GM12878 (cell line): ENCODE measurements around the gene MESD. TPM values are rescaled to one million over a fixed set of nuclear protein-coding genes. Genes with fewer than 3 reads are reported as not detected.

Experiments
- ATAC-seq: fragments of 200-7000 bp; cut with Tn5 transposase; 3 replicates; pipeline ENCODE4 v1.9.1; 2020; ENCODE audit warnings: mild to moderate bottlenecking, moderate library complexity
- BruUV-seq: library from RNA; stranded (reverse); fragments of 400-500 nt; replicated peaks from 2 replicates; lab custom pipeline; 2021; lab: Mats Ljungman, UMichigan
- CTCF ChIA-PET: fragments of 300-600 bp; sonication (Branson Sonifier 250); formaldehyde crosslinking; extraction: SDS; loops from one replicate; lab custom pipeline; 2021; ENCODE audit warnings: inconsistent platforms; lab: Yijun Ruan, JAX
- POLR2A ChIA-PET: fragments of 350-600 bp; formaldehyde crosslinking; extraction: SDS; loops from one replicate; lab custom pipeline; 2021; ENCODE audit warnings: inconsistent platforms; lab: Charles Lee
- RAD21 ChIA-PET: fragments of 300-600 bp; sonication (Branson Sonifier 250); formaldehyde crosslinking; loops from one replicate; lab custom pipeline; 2023; ENCODE audit warnings: antibody characterized with exemption; ENCODE audit not compliant: unreplicated experiment; lab: Charles Lee
- SMC1A ChIA-PET: fragments of 300-600 bp; sonication (Branson Sonifier 250); formaldehyde crosslinking; loops from one replicate; lab custom pipeline; 2023; ENCODE audit not compliant: unreplicated experiment, uncharacterized antibody; lab: Charles Lee
- DNase-seq: peaks from one replicate; pipeline ENCODE4 v3.0.0-alpha.2; 2011; ENCODE audit warnings: low read depth, low spot score
- FAIRE-seq: peaks from 3 replicates; lab custom pipeline; 2011; peaks lifted over from hg19 to GRCh38; lab: Jason Lieb, UNC
- H2AFZ ChIP-seq: 2 replicates; pipeline ENCODE4 v1.6.0; 2011; ENCODE audit warnings: low read depth, low read length, control low read depth; ENCODE audit not compliant: control insufficient read depth
- H3K27ac ChIP-seq: 2 replicates; pipeline ENCODE4 v1.5.1; 2011; ENCODE audit warnings: control low read depth; ENCODE audit not compliant: control insufficient read depth, insufficient read depth
- H3K27me3 ChIP-seq, 2 experiments: replicated peaks in 1 of 2; 2 replicates each; pipeline versions ENCODE4 v1.6.0 to v1.6.1; 2011; ENCODE audit warnings: low read length in 1 of 2; ENCODE audit not compliant: control insufficient read depth in 2 of 2, insufficient read depth in 2 of 2
- H3K36me3 ChIP-seq, 2 experiments: 2 replicates each; pipeline ENCODE4 v1.5.1; 2011; ENCODE audit warnings: low read length in 1 of 2; ENCODE audit not compliant: control insufficient read depth in 2 of 2, insufficient read depth in 2 of 2
- H3K4me1 ChIP-seq: 2 replicates; pipeline ENCODE4 v1.6.1; 2011; ENCODE audit warnings: mild to moderate bottlenecking, low read length, moderate library complexity, mixed read lengths; ENCODE audit not compliant: control insufficient read depth, insufficient read depth
- H3K4me2 ChIP-seq: 2 replicates; pipeline ENCODE4 v1.6.0; 2011; ENCODE audit warnings: control low read depth; ENCODE audit not compliant: control insufficient read depth, insufficient read depth
- H3K4me3 ChIP-seq: fragments of 200-600 bp; sonication (generic); 2 replicates; pipeline ENCODE4 v1.5.1; 2016
- H3K79me2 ChIP-seq: 2 replicates; pipeline ENCODE4 v1.6.0; 2011; ENCODE audit warnings: low read length; ENCODE audit not compliant: control insufficient read depth, insufficient read depth
- H3K9ac ChIP-seq: 2 replicates; pipeline ENCODE4 v1.8.0; 2011; ENCODE audit warnings: low read length, control low read depth, mixed read lengths; ENCODE audit not compliant: control insufficient read depth, insufficient read depth
- H3K9me3 ChIP-seq: replicated peaks from 3 replicates; pipeline ENCODE4 v1.5.1; 2011; ENCODE audit warnings: mild to moderate bottlenecking, low read length; ENCODE audit not compliant: control insufficient read depth, insufficient read depth
- H4K20me1 ChIP-seq: 2 replicates; pipeline ENCODE4 v1.6.0; 2011; ENCODE audit not compliant: control insufficient read depth, insufficient read depth
- ATF3 ChIP-seq: IDR thresholded peaks from 2 replicates; pipeline ENCODE4 v1.6.1; 2011; ENCODE audit warnings: low read depth, mild to moderate bottlenecking, low read length, moderate library complexity, borderline replicate concordance; ENCODE audit errors: extremely low read depth
- BHLHE40 ChIP-seq, 2 experiments: fragments of 450-650 bp in 1 of 2; IDR thresholded peaks; 2 replicates each; pipeline ENCODE4 v1.6.1; 2011 to 2017; ENCODE audit warnings: low read depth in 2 of 2, borderline replicate concordance in 1 of 2, improper control_type of control experiment in 1 of 2, low read length in 1 of 2, mild to moderate bottlenecking in 1 of 2
- CHD4 ChIP-seq: fragments of 200-600 bp; sonication (generic); IDR thresholded peaks from 2 replicates; pipeline ENCODE4 v1.6.1; 2016; ENCODE audit warnings: mild to moderate bottlenecking
- E2F8 ChIP-seq: fragments of 450-650 bp; IDR thresholded peaks from 2 replicates; pipeline ENCODE4 v1.6.1; 2018; ENCODE audit warnings: mild to moderate bottlenecking, low read depth, moderate library complexity; ENCODE audit not compliant: partially characterized antibody
- GATAD2B ChIP-seq: fragments of 450-650 bp; conservative IDR thresholded peaks from 2 replicates; pipeline ENCODE4 v1.6.1; 2017; ENCODE audit warnings: low read depth, mild to moderate bottlenecking, moderate library complexity
- IRF4 ChIP-seq: IDR thresholded peaks from 2 replicates; pipeline ENCODE4 v1.6.1; 2011; ENCODE audit warnings: low read depth, low read length
- MAX ChIP-seq: IDR thresholded peaks from 2 replicates; pipeline ENCODE4 v1.6.1; 2012; ENCODE audit warnings: low read depth, low read length, improper control_type of control experiment
- MEF2B ChIP-seq: fragments of 450-650 bp; IDR thresholded peaks from 2 replicates; pipeline ENCODE4 v1.6.1; 2018; ENCODE audit warnings: mild to moderate bottlenecking, moderate library complexity; ENCODE audit not compliant: partially characterized antibody, poor library complexity, severe bottlenecking
- MTA2 ChIP-seq: fragments of 450-650 bp; IDR thresholded peaks from 2 replicates; pipeline ENCODE4 v1.6.1; 2016; ENCODE audit warnings: low read depth, mild to moderate bottlenecking, moderate library complexity
- MXI1 ChIP-seq: fragments of 150-350 bp; IDR thresholded peaks from 2 replicates; pipeline ENCODE4 v1.6.1; 2011; ENCODE audit warnings: low read depth, mild to moderate bottlenecking, inconsistent platforms, low read length, improper control_type of control experiment
- POLR2AphosphoS2 ChIP-seq: IDR thresholded peaks from 2 replicates; pipeline ENCODE4 v1.6.1; 2011; ENCODE audit warnings: low read depth, mild to moderate bottlenecking, low read length, improper control_type of control experiment, moderate library complexity
- SMC3 ChIP-seq: IDR thresholded peaks from 2 replicates; pipeline ENCODE4 v1.6.1; 2011; ENCODE audit warnings: low read length, improper control_type of control experiment, borderline replicate concordance
- YBX1 ChIP-seq: fragments of 450-650 bp; IDR thresholded peaks from 2 replicates; pipeline ENCODE4 v1.6.1; 2016; ENCODE audit warnings: antibody characterized with exemption
- ZNF384 ChIP-seq: IDR thresholded peaks from 2 replicates; pipeline ENCODE4 v1.6.1; 2012; ENCODE audit warnings: low read depth, mild to moderate bottlenecking, low read length, improper control_type of control experiment, borderline replicate concordance
- ZNF622 ChIP-seq: fragments of 450-650 bp; IDR thresholded peaks from 2 replicates; pipeline ENCODE4 v1.6.1; 2017; ENCODE audit warnings: mild to moderate bottlenecking, inconsistent platforms
- WGBS: methylation state at CpG from one replicate; pipeline ENCODE4 v1.1.6; 2016; ENCODE audit warnings: low lambda C conversion rate; ENCODE audit not compliant: insufficient replicate concordance, insufficient coverage; ENCODE audit errors: missing lambda C conversion rate; 5-methylcytosine and 5-hydroxymethylcytosine counted together
- in situ Hi-C: fragments of 300-500 bp; cut with MboI; formaldehyde crosslinking; loops from 9 replicates; pipeline ENCODE4 v1.14.3; 2018; ENCODE audit warnings: mixed read lengths
- intact Hi-C: fragments of 100-400 bp; cut with micrococcal nuclease; formaldehyde crosslinking; loops from one replicate; pipeline ENCODE4 v1.14.2; 2022; ENCODE audit not compliant: unreplicated experiment
- polyA plus RNA-seq, 11 experiments: library from polyadenylated mRNA; depleted of rRNA in 4 of 11; unstranded in 6 of 11; stranded (reverse) in 5 of 11; fragments of >200 nt; fragmentation: Nextera tagmentation in 4 of 11; fragmentation: Illumina TruSeq in 1 of 11; extraction: Ambion mirVana in 4 of 11; extraction: Trizol in 1 of 11; gene quantifications; 1 replicate in 1 of 11; 2 replicates in 10 of 11; pipeline versions ENCODE4 v1.2.1 to v1.2.3, GENCODE V29; 2011 to 2016; ENCODE audit warnings: inconsistent platforms in 2 of 11, missing spikeins in 2 of 11, low read depth in 1 of 11
- total RNA-seq, 4 experiments: library from RNA; depleted of rRNA in 3 of 4; stranded (reverse); fragments of >200 nt in 3 of 4; fragmentation: Illumina TruSeq in 1 of 4; extraction: Trizol in 1 of 4; gene quantifications; 2 replicates each; pipeline versions ENCODE4 v1.2.1 to v1.2.3, GENCODE V29; 2013 to 2021

Gene MESD
- total and polyA plus RNA-seq, 10 of the 15 experiments (the other 5 are each of a cell fraction or from before 2014, with no cell fraction given): 10.2 to 39.8 (median 20.9) TPM

GRCh38 chr15:80939216-80939615 lies 50.4 kb downstream of the MESD start:
- BruUV-seq: no TSS peak
- intact Hi-C loops: no loop called here
- no peak for TF ChIP-seq ZNF384
- no peak for TF ChIP-seq GATAD2B
- no peak for TF ChIP-seq YBX1
- no peak for TF ChIP-seq MTA2
- ATAC-seq: no peak
- Histone ChIP-seq H3K79me2 (no peaks in the 10 kb centered on the region), H3K9me3 (no peaks in the 10 kb centered on the region), H3K9ac (no peak overlapping the region), H3K36me3 (no peaks in the 10 kb centered on the region; a peak in 1 of 4 replicates), H3K27me3 (no peaks in the 10 kb centered on the region), H2AFZ (no peak overlapping the region), H3K27ac (no peak overlapping the region), H4K20me1 (no peaks in the 10 kb centered on the region), H3K4me3 (no peak overlapping the region), H3K4me1 (no peaks in the 10 kb centered on the region), H3K4me2 (no peak overlapping the region)
- RAD21 ChIA-PET: no interaction called here
- 100% methylated on average over 3 of the region's 3 CpGs for WGBS
- POLR2A ChIA-PET: no interaction called here
- no peak for FAIRE-seq
- CTCF ChIA-PET: interaction anchor here (0.6 to 1.7 kb wide), 4 partner anchors 10 to 327 kb away, joined by 3 to 9 read pairs (median 3); no protein-coding TSS in a partner anchor
- SMC1A ChIA-PET: interaction anchor here (0.7 kb wide), 1 partner anchor 321 kb away, joined by 4 read pairs; no protein-coding TSS in a partner anchor
- no peak for DNase-seq
- in situ Hi-C loops: no loop called here

- FAIRE-seq: no peak
- Histone ChIP-seq H3K9me3 (no peaks in the 10 kb centered on the region), H3K4me1 (no peaks in the 10 kb centered on the region), H2AFZ (no peak overlapping the region), H3K36me3 (no peaks in the 10 kb centered on the region), H3K4me2 (no peak overlapping the region), H3K4me3 (no peak overlapping the region), H4K20me1 (no peaks in the 10 kb centered on the region), H3K27ac (no peak overlapping the region), H3K27me3 (no peaks in the 10 kb centered on the region), H3K79me2 (no peaks in the 10 kb centered on the region), H3K9ac (no peak overlapping the region)
- DNase-seq: no peak
- ChIA-PET SMC1A (interaction anchor here (0.7 kb wide), 1 partner anchor 33 kb away, joined by 4 read pairs; no protein-coding TSS in a partner anchor), RAD21 (no interaction called here), POLR2A (no interaction called here), CTCF (no interaction called here)
- intact Hi-C loops: no loop called here
- 85% methylated on average over 12 of the region's 12 CpGs for WGBS
- in situ Hi-C loops: no loop called here
- ATAC-seq: no peak
- BruUV-seq: no TSS peak
- no peak for TF ChIP-seq SMC3
- no peak for TF ChIP-seq CHD4
- no peak for TF ChIP-seq BHLHE40 (IDR thresholded peaks at IDR 0.05; ENCODE audit: borderline replicate concordance in 1 of 2, low read depth in 2 of 2, low read length in 1 of 2)
- TF ChIP-seq IRF4: no peak
- TF ChIP-seq ZNF622: no peak
- TF ChIP-seq E2F8: no peak
- TF ChIP-seq MEF2B: no peak
- TF ChIP-seq MXI1: no peak
- TF ChIP-seq ATF3: no peak
- no peak for TF ChIP-seq POLR2AphosphoS2
- no peak for TF ChIP-seq MAX
These were observed 51.9 kb downstream of the MESD start for GRCh38 chr15:80937718-80938117.
